NCI-H526 (cell line): ENCODE data around the gene PREX1.
"Not testable (repeated sequence)": the region's sequence is repeated elsewhere in the genome, so short reads cannot be mapped to it uniquely, and the experiment has no call there.

Experiments
- DNase-seq, 2 experiments: peaks; one replicate each; lab custom pipeline; 2025; lab: John Stamatoyannopoulos, UW

Gene PREX1

GRCh38 chr20:48775545-48775944, 52.3 kb downstream of the PREX1 start:
- DNase-seq: not testable (repeated sequence)

- DNase-seq: no peak
These were observed 53.1 kb downstream of the PREX1 start for GRCh38 chr20:48774696-48775095.

DNA sequence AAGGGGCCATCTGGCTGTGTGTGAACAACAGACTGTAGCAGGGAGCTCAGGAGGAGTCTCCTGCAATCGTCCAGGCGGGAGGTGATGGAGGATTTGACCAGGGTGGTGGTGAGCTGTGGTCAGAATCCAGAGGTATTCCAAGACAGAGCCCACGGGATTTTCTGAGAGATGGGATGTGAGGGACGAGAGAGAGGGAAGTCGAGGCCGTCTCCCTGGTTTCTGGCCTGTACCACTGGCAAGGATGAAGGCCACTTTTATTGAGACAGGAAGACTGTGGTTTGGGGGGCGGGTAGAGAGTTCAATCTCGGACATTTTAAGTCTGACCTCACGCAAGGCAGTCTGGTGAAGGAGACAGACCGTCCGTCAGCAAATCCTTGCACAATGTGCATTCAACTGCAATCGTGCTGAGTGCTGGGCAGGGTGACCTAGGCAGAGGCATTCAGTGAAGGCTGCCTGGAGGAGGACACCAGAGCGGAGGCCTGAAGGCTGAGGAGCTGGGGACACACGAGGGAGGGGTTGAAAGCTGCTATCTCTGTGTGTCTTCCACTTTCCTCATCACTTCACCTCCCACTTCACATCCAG, 53.9 kb downstream of the PREX1 start:
- DNase-seq: no peak

DNA sequence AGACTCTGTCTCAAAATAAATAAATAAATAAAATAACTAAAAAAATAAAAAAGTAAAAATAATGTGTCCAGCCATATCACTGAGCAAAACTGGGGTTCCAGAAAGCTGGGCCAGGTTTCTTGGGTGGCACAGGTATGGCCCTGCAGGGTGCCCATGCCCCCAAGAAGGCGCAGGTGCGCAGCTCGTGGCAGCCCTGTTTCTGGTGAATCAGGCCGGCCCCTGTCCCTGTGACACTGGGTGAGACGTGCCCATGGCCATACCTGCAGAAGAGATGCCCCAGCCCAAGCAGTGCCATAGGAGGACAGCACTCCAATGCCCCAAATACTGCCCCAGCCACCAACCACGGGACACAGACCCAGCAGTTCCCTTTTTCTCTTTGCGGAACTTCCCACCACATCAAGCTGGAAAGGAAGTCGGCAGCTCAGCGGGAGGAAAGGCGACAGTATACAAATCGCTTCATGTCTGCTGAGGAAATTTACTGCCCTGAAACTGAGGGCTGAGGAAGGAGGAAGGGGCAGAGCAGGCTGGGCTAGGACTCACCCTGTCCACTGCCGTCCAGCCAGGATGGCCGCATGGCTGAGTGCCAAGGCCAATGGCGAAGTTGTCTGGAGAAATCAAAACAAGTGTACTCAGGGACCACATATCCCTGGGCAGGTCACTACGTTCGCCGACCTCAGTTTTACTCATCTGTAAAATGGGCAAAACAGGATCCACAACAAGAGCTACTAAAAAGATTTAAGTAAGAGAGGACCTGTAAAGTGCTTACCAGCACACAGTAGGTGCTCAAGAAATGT, 55.4 kb downstream of the PREX1 start:
- no peak for DNase-seq

- no peak for DNase-seq
These were observed 56.3 kb downstream of the PREX1 start for GRCh38 chr20:48771542-48771941.

- DNase-seq: no peak
These were observed 56.9 kb downstream of the PREX1 start for GRCh38 chr20:48770700-48771442.

DNA sequence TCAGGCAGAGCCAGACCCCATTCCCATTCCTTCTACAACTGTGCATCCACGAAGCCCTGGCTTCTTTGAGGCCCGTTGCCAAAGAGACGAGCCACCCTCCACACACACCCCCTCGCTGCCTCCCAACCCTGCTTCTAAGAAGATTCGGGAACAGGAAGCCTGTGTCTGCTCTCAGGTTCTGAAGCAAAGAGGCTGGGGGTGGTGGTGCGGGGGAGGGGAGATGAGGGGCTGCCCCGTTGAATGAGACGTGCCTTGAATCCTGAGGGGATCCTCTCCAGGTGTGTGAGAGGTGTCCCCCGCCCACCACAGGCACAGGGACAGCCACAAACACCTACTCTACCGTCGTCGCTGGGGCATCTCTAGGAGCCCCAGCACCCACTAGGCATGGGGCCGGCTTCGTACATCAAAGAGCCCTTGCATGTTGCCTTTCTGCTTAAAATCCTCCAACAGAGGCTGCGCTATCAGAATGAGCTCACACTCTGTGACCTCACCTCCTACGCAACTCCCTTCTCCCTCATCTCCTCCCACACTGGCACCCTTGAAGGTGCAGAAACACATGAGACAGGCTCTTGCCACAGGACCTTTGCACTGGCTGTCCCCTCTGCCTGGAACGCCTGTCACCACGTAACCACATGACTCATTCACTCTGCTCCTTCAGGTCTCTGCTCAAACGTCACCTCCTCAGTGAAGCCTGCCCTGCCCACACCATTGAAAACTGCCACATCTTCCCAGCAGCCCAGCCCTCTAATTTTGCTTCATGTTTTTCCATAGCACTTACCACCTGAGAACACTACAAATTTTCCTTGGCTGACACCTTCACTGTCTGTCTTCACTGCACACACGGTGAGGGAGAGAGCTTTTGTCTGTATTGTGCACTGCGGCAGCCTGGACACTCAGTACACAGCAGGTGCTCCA, 58.5 kb downstream of the PREX1 start:
- no peak for DNase-seq

- no peak for DNase-seq
These were observed 60.5 kb downstream of the PREX1 start for GRCh38 chr20:48766961-48767960.

DNA sequence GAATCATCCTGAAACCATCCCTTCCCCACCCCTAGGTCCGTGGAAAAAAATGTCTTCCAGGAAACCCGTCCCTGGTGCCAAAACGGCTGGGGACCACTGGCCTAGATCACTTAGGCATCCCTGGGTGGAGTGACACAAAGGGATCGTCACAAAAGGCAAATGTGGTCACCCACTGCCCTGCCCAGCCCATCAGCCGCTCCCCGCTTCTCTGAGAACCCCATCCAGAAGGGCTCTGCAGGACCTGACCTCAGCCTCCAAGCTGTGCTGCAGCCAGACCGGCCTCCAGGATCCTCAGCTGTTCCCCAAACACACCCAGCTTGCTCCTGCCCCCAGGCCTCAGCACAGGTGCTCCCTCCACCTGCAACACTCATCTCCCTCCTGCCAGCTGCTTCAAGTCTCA, 61.6 kb downstream of the PREX1 start:
- DNase-seq: no peak

- no peak for DNase-seq
These were observed 62.4 kb downstream of the PREX1 start for GRCh38 chr20:48765359-48765758.

GRCh38 chr20:48763216-48763914, 64.4 kb downstream of the PREX1 start:
- DNase-seq: no peak

DNA sequence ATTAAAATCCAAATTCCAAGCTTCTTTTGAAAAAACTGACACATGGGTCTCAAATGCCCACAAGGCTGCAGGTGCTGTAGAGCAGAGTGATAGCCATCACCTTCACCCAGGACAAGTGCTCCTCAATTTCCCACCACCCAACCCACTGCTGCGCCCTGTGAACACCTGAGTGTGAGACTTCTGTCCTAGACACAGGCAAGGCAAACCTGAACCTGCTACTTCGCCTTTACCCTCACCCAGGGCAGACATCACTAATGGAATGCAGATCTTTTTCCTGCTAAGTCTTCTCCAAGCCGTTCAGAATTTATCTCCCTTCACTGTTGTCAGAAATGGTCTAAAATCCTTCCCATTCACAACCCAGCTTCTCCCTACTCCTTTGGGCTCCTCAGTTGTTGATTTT, 65.9 kb downstream of the PREX1 start:
- no peak for DNase-seq

DNA sequence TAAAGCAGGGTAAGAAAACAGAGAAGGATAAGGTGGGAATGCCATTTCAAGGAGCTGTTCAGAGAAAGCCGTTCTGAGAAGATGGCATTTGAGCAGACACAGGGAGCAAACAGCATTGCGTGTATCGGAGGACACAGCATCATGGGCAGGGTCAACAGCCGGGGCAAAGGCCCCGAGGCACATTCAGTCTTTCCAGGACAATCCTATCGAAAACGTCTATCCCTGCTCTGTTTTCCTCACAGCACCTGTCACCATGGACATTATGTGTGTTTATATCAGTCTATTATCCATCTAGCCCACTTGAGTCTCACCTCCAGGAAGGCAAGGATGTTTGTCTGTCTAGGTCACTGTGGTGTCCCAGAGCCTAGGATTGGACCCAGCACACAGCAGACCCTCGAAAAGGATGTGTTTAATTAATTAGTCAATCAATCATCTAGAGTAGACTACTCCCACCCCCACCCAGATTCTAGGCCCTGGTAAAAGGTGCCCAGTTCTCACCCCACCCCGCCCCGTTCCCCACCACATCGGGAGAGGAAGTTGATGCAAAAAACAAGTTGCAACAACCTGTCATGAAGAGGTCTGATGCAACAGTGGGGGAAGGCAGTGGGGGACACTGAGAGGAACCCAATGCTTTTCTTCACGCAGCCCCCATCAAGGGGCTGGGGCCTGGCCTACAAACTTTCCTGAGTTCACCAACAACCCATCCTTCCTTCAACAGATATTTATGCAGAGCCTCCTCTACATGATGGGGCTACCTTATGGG, 66.6 kb downstream of the PREX1 start:
- DNase-seq: no peak

GRCh38 chr20:48760403-48760983, 67.3 kb downstream of the PREX1 start:
- DNase-seq: no peak

- no peak for DNase-seq
These were observed 68.1 kb downstream of the PREX1 start for GRCh38 chr20:48759631-48760245.

DNA sequence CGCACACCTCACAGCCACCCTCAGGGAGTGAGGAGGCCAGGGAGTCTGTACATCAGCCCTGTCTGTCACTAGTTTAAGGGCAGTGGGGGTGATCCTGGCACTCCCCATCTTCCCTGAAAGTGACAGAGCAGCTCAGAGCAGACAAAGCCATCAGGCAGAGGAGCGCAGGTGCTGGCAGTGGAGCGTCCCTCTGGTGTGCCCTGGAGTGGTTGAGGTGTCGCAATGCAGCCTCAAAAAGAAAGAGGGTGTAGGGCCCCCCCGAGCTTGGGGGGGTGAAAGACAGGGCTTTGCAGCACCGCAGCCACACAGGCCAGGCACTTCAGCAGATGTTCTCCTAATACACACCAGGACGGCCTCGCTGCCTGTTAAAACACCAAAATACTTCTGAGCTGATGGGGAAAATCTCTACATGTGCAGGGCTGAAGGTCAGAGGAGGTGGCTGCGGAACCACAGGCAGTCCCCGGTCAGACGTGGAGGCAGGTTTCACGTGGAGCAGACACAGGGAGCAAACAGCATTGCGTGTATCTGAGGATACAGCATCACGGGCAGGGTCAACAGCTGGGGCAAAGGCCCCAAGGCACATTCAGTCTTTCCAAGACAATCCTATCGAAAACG, 69.5 kb downstream of the PREX1 start:
- no peak for DNase-seq

DNA sequence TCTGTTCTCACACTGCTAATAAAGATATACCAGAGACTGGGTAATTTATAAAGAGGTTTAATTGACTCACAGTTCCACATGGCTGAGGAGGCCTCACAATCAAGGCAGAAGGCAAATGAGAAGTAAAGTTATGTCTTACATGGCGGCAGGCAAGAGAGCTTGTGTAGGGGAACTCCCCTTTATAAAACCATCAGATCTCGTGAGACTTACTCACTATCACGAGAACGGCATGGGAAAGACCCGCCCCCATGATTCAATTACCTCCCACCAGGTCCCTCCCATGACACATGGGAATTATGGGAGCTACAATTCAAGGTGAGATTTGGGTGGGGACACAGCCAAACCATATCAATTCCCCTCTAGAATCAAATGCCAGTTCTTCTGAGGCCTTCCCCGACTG, 71.0 kb downstream of the PREX1 start:
- not testable (repeated sequence) for DNase-seq

- DNase-seq: peak in 1 of 2 experiments; percentile 53
These were observed 73.5 kb downstream of the PREX1 start for GRCh38 chr20:48754292-48754691.
